ENCODE data around the gene DVL2.

GRCh38 chr17:7246779-7247178, 12.5 kb upstream of the DVL2 start:
- TF ChIP-seq EZH2phosphoT487 (IDR thresholded peaks at IDR 0.05; ENCODE audit: borderline replicate concordance, low read length) = no peak
- TF ChIP-seq CTCF (conservative IDR thresholded peaks at IDR 0.05; ENCODE audit: low read depth, low read length) = no peak
- no peak for TF ChIP-seq EZH2 (IDR thresholded peaks at IDR 0.05; ENCODE audit: low read length, unreplicated experiment)

All from PC-3 (cell line).